Vagina (tissue), 2 donors: ENCODE data around the gene TPM4.

Source experiments
- CTCF ChIP-seq, 3 experiments: fragments of 450-650 bp in 2 of 3; fragments of 200-600 bp in 1 of 3; sonication (generic) in 1 of 3; IDR thresholded peaks; one replicate each; pipeline ENCODE4 v1.5.1; 2017 to 2019; ENCODE audit warnings: antibody characterized with exemption in 3 of 3, mild to moderate bottlenecking in 2 of 3, moderate library complexity in 2 of 3
- POLR2A ChIP-seq, 2 donors: fragments of 450-650 bp; IDR thresholded peaks; one replicate each; pipeline ENCODE4 v1.6.1; 2017; ENCODE audit warnings: antibody characterized with exemption in 2 of 2, mild to moderate bottlenecking in 2 of 2, moderate library complexity in 2 of 2
- POLR2AphosphoS5 ChIP-seq, 2 donors: sonication (generic); formaldehyde crosslinking; IDR thresholded peaks; one replicate each; pipeline ENCODE4 v1.9.0; 2017; ENCODE audit warnings: antibody characterized with exemption in 2 of 2, mild to moderate bottlenecking in 2 of 2, low read depth in 1 of 2; ENCODE audit not compliant: insufficient read depth in 1 of 2

GRCh38 chr19:16089010-16089846 lies 12.9 kb downstream of the TPM4 start:
- TF ChIP-seq CTCF (IDR thresholded peaks at IDR 0.05) = no peak
- TF ChIP-seq POLR2A (IDR thresholded peaks at IDR 0.05) = no peak
- no peak for TF ChIP-seq POLR2AphosphoS5 (IDR thresholded peaks at IDR 0.05; ENCODE audit: insufficient read depth in 1 of 2, low read depth in 1 of 2)
